Neural cell (in vitro differentiated cells): ENCODE results near the gene MAT2A. TPM values are rescaled to one million over a fixed set of nuclear protein-coding genes. Genes with fewer than 3 reads are reported as not detected.
"Not testable (repeated sequence)": the region's sequence is repeated elsewhere in the genome, so short reads cannot be mapped to it uniquely, and the experiment has no call there.

Experiments
- H2AFZ ChIP-seq: fragments of 200-600, 300-800 bp; sonication (generic), shearing (Covaris generic); 2 replicates; pipeline ENCODE4 v1.6.0; 2014; ENCODE audit warnings: low read depth, mild to moderate bottlenecking, antibody characterized with exemption, low read length, moderate library complexity
- H3F3A ChIP-seq: fragments of 200-600 bp; shearing (Covaris generic); 2 replicates; pipeline ENCODE4 v1.6.1; 2016; ENCODE audit warnings: mild to moderate bottlenecking, moderate library complexity, mixed read lengths, antibody characterized with exemption, low read length; ENCODE audit not compliant: insufficient read depth, poor library complexity, severe bottlenecking
- H3K27ac ChIP-seq: fragments of 200-600, 300-800 bp; sonication (generic), shearing (Covaris generic); 2 replicates; pipeline ENCODE4 v1.5.1; 2014; ENCODE audit warnings: mild to moderate bottlenecking, low read length, moderate library complexity
- H3K27me3 ChIP-seq: fragments of 300-800, 200-600 bp; sonication (generic), shearing (Covaris generic); 2 replicates; pipeline ENCODE4 v1.6.0; 2014; ENCODE audit warnings: mild to moderate bottlenecking, low read depth, low read length, moderate library complexity; ENCODE audit not compliant: insufficient read depth
- H3K36me3 ChIP-seq: fragments of 300-800, 200-600 bp; sonication (generic), shearing (Covaris generic); 2 replicates; pipeline ENCODE4 v1.5.1; 2014; ENCODE audit warnings: mild to moderate bottlenecking, antibody characterized with exemption, low read length, moderate library complexity; ENCODE audit not compliant: insufficient read depth
- H3K4me2 ChIP-seq: fragments of 300-800, 200-600 bp; sonication (generic), shearing (Covaris generic); 2 replicates; pipeline ENCODE4 v1.6.0; 2014; ENCODE audit warnings: mild to moderate bottlenecking, low read length
- H3K4me3 ChIP-seq: fragments of 300-800, 200-600 bp; sonication (generic), shearing (Covaris generic); 2 replicates; pipeline ENCODE4 v1.5.1; 2014; ENCODE audit warnings: mild to moderate bottlenecking, low read length, moderate library complexity
- H3K79me2 ChIP-seq: fragments of 200-600 bp; shearing (Covaris generic); replicated peaks from 2 replicates; pipeline ENCODE4 v1.6.0; 2014; ENCODE audit warnings: mild to moderate bottlenecking, low read length, moderate library complexity; ENCODE audit not compliant: insufficient read depth
- H3K9ac ChIP-seq: fragments of 300-800, 200-600 bp; sonication (generic), shearing (Covaris generic); 2 replicates; pipeline ENCODE4 v1.6.1; 2016; ENCODE audit warnings: mild to moderate bottlenecking, low read length, mixed read lengths
- H3K9me2 ChIP-seq: fragments of 200-600 bp; shearing (Covaris generic); 2 replicates; pipeline ENCODE4 v1.6.1; 2016; ENCODE audit warnings: mild to moderate bottlenecking, low read length, mixed read lengths; ENCODE audit not compliant: insufficient read depth
- H3K9me3 ChIP-seq: fragments of 200-600, 300-800 bp; sonication (generic), shearing (Covaris generic); 2 replicates; pipeline ENCODE4 v1.6.1; 2016; ENCODE audit warnings: mild to moderate bottlenecking, mixed run types, low read length, moderate library complexity, mixed read lengths
- H4K20me1 ChIP-seq: fragments of 200-600 bp; shearing (Covaris generic); 2 replicates; pipeline ENCODE4 v1.6.1; 2016; ENCODE audit warnings: mild to moderate bottlenecking, mixed run types; ENCODE audit not compliant: insufficient read depth
- EZH2 ChIP-seq: fragments of 200-600, 300-800 bp; shearing (Covaris generic), sonication (generic); IDR thresholded peaks from 2 replicates; pipeline ENCODE4 v1.6.1; 2014; ENCODE audit warnings: antibody characterized with exemption, low read length, borderline replicate concordance, mild to moderate bottlenecking; ENCODE audit not compliant: insufficient read depth, poor library complexity, severe bottlenecking
- MXI1 ChIP-seq: fragments of 450-650 bp; conservative IDR thresholded peaks from 2 replicates; pipeline ENCODE4 v1.6.1; 2014; ENCODE audit warnings: antibody characterized with exemption, mild to moderate bottlenecking; ENCODE audit not compliant: poor library complexity, severe bottlenecking
- POLR2AphosphoS5 ChIP-seq: IDR thresholded peaks from 2 replicates; pipeline ENCODE4 v1.6.1; 2012
- RAD21 ChIP-seq: fragments of 450-650 bp; conservative IDR thresholded peaks from 2 replicates; pipeline ENCODE4 v1.6.1; 2014; ENCODE audit warnings: antibody characterized with exemption, mild to moderate bottlenecking, moderate library complexity
- SMC3 ChIP-seq: fragments of 450-650 bp; conservative IDR thresholded peaks from 2 replicates; pipeline ENCODE4 v1.6.1; 2014; ENCODE audit warnings: antibody characterized with exemption, mild to moderate bottlenecking, moderate library complexity; ENCODE audit not compliant: poor library complexity
- TAF1 ChIP-seq: IDR thresholded peaks from 2 replicates; pipeline ENCODE4 v1.6.1; 2012; ENCODE audit warnings: low read depth
- polyA plus RNA-seq: library from polyadenylated mRNA; depleted of rRNA; stranded (reverse); fragments of >200 nt; gene quantifications from 2 replicates; pipeline ENCODE4 v1.2.3, GENCODE V29; 2014
- TF ChIP-seq, protein P1 (sequence below): IDR thresholded peaks from 2 replicates; pipeline ENCODE4 v1.6.1; 2012; ENCODE audit warnings: borderline replicate concordance
- TF ChIP-seq, protein P2 (sequence below): fragments of 450-650 bp; IDR thresholded peaks from 2 replicates; pipeline ENCODE4 v1.5.1; 2014; ENCODE audit warnings: antibody characterized with exemption, mild to moderate bottlenecking, moderate library complexity; ENCODE audit not compliant: poor library complexity, severe bottlenecking

Gene MAT2A
- polyA plus RNA-seq, 1 donor from 2014 or later: 230 TPM

DNA sequence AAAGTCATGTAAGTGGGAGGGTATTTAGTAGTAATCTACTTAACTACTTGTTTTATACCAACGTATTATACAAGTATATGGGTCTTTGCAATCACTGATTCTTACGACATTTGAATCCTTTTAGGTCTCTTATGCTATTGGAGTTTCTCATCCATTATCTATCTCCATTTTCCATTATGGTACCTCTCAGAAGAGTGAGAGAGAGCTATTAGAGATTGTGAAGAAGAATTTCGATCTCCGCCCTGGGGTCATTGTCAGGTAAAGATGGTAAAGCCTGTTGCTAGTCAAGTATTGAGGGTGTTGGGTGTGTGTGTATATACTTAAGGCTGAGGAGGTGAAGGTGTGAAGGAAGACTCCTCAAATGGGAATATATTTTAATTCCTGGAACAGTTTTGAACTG is 3.8 kb downstream of the MAT2A start:
- H3K79me2 ChIP-seq: peaks cover 39% of the 10 kb centered on the region
- peak overlapping the region; percentile 31 for H3K4me2 ChIP-seq
- peaks cover 5% of the 10 kb centered on the region for H3F3A ChIP-seq
- peaks cover 20% of the 10 kb centered on the region for H3K36me3 ChIP-seq
- H3K27ac ChIP-seq: no peak overlapping the region
- peaks cover 23% of the 10 kb centered on the region for H4K20me1 ChIP-seq
- TF ChIP-seq MXI1: no peak
- TF ChIP-seq TAF1: no peak
- TF ChIP-seq, protein P1, sequence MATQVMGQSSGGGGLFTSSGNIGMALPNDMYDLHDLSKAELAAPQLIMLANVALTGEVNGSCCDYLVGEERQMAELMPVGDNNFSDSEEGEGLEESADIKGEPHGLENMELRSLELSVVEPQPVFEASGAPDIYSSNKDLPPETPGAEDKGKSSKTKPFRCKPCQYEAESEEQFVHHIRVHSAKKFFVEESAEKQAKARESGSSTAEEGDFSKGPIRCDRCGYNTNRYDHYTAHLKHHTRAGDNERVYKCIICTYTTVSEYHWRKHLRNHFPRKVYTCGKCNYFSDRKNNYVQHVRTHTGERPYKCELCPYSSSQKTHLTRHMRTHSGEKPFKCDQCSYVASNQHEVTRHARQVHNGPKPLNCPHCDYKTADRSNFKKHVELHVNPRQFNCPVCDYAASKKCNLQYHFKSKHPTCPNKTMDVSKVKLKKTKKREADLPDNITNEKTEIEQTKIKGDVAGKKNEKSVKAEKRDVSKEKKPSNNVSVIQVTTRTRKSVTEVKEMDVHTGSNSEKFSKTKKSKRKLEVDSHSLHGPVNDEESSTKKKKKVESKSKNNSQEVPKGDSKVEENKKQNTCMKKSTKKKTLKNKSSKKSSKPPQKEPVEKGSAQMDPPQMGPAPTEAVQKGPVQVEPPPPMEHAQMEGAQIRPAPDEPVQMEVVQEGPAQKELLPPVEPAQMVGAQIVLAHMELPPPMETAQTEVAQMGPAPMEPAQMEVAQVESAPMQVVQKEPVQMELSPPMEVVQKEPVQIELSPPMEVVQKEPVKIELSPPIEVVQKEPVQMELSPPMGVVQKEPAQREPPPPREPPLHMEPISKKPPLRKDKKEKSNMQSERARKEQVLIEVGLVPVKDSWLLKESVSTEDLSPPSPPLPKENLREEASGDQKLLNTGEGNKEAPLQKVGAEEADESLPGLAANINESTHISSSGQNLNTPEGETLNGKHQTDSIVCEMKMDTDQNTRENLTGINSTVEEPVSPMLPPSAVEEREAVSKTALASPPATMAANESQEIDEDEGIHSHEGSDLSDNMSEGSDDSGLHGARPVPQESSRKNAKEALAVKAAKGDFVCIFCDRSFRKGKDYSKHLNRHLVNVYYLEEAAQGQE: no peak
- peak overlapping the region; percentile 91 for H3K4me3 ChIP-seq
- no peak overlapping the region for H3K9ac ChIP-seq
- H3K9me3 ChIP-seq: no peaks in the 10 kb centered on the region
- H3K9me2 ChIP-seq: no peaks in the 10 kb centered on the region
- no peaks in the 10 kb centered on the region for H3K27me3 ChIP-seq
- no peak overlapping the region for H2AFZ ChIP-seq

DNA sequence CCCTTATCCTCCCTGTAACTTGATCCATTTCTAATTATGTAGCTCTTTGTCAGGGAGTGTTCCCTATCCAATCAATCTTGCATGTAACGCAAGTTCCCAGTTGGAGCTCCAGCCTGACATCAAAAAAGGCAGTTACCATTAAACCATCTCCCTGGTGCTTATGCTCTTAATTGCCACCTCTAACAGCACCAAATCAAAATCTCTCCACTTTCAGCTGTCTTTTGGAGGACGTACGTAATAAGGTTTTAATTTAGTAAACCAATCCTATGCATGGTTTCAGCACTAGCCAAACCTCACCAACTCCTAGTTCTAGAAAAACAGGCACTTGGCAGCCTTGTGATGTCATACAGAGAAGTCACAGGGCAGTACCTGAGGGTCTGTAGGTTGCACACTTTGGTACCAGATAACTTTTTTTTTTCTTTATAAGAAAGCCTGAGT is 5.3 kb downstream of the MAT2A start:
- H3K9ac ChIP-seq, H3K4me3 ChIP-seq, H2AFZ ChIP-seq, H3K4me2 ChIP-seq, H3K9me3 ChIP-seq, H3K27me3 ChIP-seq, H3K27ac ChIP-seq, H3F3A ChIP-seq, H3K9me2 ChIP-seq: not testable (repeated sequence)
- H3K79me2 ChIP-seq: peaks cover 39% of the 10 kb centered on the region
- peaks cover 20% of the 10 kb centered on the region for H3K36me3 ChIP-seq
- H4K20me1 ChIP-seq: peaks cover 23% of the 10 kb centered on the region

DNA sequence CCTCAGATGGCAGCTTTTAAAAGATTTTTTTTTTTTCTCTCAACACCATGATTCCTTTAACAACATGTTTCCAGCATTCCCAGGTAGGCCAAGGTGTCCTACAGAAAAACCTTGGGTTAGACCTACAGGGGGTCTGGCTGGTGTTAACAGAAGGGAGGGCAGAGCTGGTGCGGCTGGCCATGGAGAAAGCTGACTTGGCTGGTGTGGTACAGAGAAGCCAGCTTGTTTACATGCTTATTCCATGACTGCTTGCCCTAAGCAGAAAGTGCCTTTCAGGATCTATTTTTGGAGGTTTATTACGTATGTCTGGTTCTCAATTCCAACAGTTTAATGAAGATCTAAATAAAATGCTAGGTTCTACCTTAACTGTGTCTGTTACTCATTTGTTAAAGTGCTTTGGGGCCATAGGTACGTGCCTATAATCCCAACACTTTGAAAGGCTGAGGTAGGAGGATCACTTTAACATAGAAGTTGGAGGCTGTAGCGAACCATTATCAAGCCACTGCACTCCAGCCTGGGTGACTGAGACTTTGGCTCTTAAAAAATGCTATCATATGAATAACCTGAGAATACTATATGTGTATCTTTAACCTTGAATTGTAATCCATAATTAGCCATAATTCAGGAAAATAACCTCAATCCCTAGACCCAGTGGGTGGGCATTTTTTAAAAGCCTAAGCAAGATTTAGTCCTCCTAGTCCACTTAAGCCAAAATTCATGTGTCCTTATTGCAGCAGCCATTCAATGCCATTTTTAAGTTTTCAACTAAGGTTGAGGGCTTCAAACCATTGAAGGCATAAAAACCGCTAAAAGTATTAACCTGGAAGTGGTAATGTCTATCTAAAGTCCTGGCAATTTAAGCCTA is 6.2 kb downstream of the MAT2A start:
- not testable (repeated sequence) for H3K9me2 ChIP-seq, H3F3A ChIP-seq, H3K4me2 ChIP-seq, H3K27me3 ChIP-seq, H3K4me3 ChIP-seq, H3K9me3 ChIP-seq, H3K9ac ChIP-seq, H2AFZ ChIP-seq, H3K27ac ChIP-seq
- Histone ChIP-seq H3K36me3 (peaks cover 20% of the 10 kb centered on the region), H3K79me2 (peaks cover 31% of the 10 kb centered on the region), H4K20me1 (peaks cover 17% of the 10 kb centered on the region)

DNA sequence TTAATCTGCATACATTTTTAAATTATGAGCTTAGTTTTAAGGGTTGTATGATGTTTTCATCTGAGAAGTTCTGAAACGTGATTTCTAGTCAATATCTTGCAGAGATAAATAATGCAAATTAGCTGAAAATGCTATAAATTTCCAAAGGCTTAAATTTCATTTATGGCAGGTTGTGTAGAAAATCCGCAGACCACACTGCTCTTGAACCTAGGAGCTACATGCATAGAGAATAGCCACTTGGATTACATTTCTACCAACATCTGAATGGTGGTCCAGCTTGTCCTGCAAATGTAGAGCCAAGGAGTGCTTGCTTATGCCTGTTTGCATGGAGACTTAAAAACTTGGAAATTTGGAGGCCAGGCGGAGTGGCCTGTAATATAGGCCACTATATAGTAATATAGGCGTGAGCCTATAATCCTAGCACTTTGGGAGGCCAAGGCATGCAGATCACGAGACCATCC is 6.8 kb downstream of the MAT2A start:
- H3K4me2 ChIP-seq: no peak overlapping the region
- peaks cover 24% of the 10 kb centered on the region for H3K79me2 ChIP-seq
- no peaks in the 10 kb centered on the region for H3K9me2 ChIP-seq
- H3K27ac ChIP-seq: no peak overlapping the region
- no peaks in the 10 kb centered on the region for H3K9me3 ChIP-seq
- H3F3A ChIP-seq: no peaks in the 10 kb centered on the region
- H3K9ac ChIP-seq: no peak overlapping the region
- H3K36me3 ChIP-seq: peaks cover 20% of the 10 kb centered on the region
- H4K20me1 ChIP-seq: peaks cover 10% of the 10 kb centered on the region
- no peak overlapping the region for H3K4me3 ChIP-seq
- H2AFZ ChIP-seq: no peak overlapping the region
- H3K27me3 ChIP-seq: no peaks in the 10 kb centered on the region
- no peak for TF ChIP-seq EZH2
- TF ChIP-seq SMC3: no peak
- no peak for TF ChIP-seq RAD21
- TF ChIP-seq, protein P2, sequence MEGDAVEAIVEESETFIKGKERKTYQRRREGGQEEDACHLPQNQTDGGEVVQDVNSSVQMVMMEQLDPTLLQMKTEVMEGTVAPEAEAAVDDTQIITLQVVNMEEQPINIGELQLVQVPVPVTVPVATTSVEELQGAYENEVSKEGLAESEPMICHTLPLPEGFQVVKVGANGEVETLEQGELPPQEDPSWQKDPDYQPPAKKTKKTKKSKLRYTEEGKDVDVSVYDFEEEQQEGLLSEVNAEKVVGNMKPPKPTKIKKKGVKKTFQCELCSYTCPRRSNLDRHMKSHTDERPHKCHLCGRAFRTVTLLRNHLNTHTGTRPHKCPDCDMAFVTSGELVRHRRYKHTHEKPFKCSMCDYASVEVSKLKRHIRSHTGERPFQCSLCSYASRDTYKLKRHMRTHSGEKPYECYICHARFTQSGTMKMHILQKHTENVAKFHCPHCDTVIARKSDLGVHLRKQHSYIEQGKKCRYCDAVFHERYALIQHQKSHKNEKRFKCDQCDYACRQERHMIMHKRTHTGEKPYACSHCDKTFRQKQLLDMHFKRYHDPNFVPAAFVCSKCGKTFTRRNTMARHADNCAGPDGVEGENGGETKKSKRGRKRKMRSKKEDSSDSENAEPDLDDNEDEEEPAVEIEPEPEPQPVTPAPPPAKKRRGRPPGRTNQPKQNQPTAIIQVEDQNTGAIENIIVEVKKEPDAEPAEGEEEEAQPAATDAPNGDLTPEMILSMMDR: no peak
- no peak for TF ChIP-seq POLR2AphosphoS5
- TF ChIP-seq, protein P1: no peak
